ENCODE data around the gene CUL4A.
A peak's percentile ranks its signal among the peaks of the same experiment; 100 is the strongest.
"Not testable (repeated sequence)": the region's sequence is repeated elsewhere in the genome, so short reads cannot be mapped to it uniquely, and the experiment has no call there.

CUL4A gene

DNA sequence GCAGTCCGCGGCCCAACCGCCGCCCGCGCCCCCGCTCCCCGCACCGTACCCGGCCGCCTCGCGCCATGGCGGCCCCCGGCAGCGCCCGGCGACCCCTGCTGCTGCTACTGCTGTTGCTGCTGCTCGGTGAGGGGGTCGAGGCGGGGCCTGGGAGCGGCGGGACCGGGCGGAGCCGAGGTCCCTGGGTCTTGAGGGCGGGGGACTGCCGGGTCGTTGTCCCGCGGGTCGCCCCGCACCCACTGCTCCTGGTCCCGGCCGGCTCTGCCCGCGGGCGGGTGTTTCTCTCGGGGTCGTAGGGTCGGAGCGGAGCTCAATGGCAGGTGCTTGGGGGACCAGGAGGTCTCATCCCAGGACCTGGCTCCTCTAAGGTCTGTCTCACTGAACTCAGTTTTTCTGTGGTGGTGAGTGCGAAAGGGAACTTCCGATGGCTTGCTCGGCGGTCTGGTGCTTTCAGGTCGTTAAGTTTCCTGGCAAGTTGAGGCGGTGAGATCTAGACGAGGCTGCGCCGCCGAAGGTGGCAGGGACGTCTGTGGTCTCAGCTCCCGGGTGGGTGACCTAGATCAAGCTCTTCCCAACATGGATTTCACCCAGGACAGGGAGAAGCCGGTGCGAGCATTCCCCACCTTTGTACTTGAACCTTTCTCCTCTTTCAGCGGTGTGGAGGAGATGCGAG is 88.1 kb downstream of the CUL4A start:
- DNase-seq: peak; percentile 63

DNA sequence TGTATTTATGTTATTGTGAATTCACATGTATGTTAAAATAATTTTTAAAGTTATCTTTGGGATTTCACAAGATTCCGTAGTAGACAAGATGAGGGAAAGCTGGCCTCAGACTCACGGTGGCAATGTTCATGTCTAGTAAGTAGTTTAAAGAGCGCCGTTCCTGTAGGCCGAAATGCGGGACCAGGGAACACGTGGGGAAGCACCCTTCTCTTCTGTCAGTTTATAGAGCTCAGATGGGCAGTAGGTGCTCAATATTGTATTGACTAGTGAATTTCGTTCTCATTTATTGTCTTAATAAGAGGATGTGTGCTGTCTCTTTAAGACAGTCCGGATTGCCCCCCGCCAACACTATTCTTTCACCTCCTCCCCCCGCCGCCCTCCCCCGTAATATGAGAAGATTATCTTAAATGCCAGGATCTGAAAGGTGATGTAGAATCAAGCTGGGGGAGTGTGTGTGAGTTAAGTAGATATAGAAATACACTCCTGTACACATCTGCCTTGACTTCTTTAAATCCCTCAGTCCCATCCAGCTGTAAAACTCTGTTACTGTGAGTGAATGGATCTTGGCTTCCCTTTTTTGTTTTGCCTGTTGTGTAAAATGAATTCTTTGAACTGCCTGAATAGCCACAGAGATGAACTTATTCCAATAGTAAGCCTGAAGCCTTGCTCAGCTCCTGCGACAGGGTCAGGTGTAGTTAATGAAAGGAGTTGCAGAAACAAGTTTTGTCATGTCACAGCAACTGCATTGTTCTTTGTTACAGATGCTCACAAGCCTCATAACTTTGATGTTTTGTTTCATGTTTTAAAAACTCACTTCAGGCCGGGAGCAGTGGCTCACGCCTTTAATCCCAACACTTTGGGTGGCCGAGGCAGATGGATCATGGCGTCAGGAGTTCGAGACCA is 88.9 kb downstream of the CUL4A start:
- DNase-seq: peak; percentile 35

DNA sequence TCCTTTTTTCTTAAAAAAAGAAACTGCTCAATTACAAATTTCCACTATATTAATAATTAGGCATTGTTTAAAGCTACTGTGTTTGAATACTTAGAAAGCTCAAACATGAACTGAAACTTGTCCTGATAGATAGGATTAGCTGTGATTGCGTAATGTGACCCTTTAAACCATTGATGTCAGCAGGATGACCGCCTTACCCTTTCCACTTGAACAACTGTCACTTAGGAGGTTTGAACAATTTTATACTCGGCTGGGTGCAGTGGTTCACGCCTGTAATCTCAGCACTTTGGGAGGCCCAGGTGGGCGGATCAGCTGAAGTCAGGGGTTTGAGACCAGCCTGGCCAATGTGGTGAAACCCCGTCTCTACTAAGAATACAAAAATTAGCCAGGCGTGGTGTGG is 90.5 kb downstream of the CUL4A start:
- DNase-seq: peak; percentile 92

DNA sequence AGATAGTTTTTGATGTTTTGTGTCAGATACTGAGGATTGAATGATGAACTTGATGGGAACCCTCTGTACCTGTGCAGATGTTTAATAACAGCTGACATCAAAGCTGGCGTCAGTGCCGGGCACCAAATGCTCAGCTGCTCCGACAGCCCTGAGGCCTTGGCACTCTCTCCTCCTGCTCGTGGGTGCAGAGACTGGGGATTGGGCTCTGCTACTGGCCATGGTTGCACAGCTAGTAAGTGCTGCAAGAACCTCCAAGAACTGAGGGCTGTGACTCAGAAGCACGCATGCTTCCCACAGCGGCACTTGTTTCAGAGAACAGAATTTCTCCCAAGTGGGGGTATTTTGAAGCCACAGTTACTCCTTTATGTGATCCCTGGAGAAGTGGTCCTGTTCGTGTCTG is 93.6 kb downstream of the CUL4A start:
- peak; percentile 23 for DNase-seq

DNA sequence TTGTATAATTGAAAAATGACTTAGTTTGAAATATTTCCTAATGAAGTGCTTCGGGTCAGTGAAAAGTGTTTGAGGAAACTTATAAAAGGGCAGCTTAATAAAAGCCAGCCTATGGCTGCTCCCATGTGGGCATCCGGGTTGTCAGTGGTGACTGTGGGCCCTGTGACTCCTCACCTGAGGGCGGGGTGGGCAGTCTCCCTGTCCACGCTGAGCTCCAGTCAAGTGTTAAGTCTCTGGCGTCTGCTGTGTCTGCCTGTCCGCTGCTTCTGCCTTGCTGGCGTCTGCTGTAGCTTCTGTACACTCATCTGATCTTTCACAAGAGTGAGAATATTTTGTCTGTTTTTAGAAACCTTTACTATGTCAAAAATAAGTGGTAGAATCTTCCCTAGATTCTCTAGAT is 94.7 kb downstream of the CUL4A start:
- DNase-seq: no peak

DNA sequence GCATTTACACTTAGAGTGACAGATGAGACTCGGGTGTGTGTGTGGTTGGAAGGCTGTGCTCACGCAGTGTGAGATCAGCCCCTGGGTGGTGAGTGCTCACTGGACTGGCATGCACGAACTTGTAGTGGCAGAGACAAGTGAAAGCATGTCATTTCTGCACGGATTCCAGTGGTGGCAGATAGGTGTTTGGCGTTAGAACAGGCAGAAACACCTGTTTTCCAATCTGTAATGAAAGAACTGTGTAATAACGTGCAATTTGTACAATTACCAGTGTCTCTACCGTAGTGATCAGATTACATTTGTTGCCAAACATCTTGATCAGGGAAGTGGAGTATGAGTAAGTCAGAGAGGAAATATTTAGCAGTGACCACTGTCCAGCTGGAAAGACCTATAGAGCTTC is 95.8 kb downstream of the CUL4A start:
- no peak for DNase-seq

DNA sequence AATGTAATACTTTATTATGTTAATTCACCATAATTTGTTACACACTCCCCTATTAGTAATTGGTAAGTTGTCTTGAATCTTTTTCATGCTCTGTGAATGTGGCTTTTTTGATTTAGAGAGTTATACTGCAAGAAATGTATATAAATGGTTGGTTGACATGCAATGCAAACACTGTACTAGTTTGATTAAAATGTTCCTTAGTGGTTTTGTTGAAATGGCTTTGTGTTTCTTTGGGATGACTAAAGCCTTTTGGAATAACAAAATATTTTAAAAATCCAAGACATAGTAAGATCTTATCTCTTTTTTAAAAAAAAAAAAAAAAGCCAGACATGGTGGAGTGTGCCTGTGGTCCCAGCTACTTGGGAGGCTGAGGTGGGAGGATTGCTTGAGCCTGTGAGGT is 98.1 kb downstream of the CUL4A start:
- no peak for DNase-seq

DNA sequence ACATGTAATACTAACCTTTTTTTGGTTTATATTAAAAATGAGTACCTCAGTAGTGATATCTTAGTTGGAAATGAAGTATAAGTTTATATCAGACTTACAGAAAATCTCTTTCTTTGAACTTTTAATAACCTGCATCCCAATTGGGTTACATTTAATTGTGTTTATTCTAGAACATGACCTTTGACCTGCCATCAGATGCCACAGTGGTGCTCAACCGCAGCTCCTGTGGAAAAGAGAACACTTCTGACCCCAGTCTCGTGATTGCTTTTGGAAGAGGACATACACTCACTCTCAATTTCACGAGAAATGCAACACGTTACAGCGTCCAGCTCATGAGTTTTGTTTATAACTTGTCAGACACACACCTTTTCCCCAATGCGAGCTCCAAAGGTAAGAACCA is 100.1 kb downstream of the CUL4A start:
- no peak for DNase-seq

DNA sequence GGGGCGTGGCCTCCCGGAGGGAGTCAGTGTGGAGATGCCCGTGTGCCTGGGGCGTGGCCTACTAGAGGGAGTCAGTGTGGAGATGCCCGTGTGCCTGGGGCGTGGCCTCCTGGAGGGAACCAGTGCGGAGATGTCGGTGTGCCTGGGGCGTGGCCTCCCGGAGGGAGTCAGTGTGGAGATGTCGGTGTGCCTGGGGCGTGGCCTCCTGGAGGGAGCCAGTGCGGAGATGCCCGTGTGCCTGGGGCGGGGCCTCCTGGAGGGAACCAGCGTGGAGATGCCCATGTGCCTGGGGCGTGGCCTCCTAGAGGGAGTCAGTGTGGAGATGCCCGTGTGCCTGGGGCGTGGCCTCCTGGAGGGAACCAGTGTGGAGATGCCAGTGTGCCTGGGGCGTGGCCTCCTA is 104.7 kb downstream of the CUL4A start:
- not testable (repeated sequence) for DNase-seq

DNA sequence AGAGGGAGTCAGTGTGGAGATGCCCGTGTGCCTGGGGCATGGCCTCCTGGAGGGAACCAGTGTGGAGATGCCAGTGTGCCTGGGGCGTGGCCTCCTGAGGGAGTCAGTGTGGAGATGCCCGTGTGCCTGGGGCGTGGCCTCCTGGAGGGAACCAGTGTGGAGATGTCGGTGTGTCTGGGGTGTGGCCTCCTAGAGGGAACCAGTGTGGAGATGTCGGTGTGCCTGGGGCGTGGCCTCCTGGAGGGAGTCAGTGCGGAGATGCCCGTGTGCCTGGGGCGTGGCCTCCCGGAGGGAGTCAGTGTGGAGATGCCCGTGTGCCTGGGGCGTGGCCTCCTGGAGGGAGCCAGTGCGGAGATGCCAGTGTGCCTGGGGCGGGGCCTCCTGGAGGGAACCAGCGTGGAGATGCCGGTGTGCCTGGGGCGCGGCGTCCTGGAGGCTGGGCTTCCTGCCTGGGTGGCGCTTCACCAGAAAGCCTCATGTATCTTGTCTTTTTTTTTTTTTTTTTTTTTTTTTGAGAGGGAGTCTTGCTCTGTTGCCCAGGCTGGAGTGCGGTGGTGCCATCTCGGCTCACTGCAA is 105.6 kb downstream of the CUL4A start:
- not testable (repeated sequence) for DNase-seq

DNA sequence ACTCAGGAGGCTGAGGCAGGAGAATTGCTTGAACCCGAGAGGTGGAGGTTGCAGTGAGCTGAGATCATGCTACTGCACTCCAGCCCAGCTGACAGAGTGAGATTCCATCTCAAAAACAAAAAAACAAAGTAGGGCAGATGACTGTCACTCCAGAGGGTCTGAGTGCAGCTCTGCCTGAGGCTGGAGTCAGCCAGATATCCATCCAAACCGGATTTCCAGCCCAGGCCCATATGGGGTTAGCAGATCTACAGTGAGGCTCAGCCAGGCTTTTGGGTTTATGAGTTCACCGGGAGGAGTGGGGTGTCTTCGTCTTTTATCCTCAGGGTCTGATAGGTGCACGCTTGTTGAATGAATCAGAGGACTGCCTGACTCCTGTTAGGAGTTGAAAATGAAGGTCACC is 106.6 kb downstream of the CUL4A start:
- DNase-seq: no peak

All from suppressor macrophage treated with lipopolysaccharide for 4 hours (primary cell).